HG02852 (cell line): ENCODE measurements around the gene SYNJ2.
"Not testable (repeated sequence)": the region's sequence is repeated elsewhere in the genome, so short reads cannot be mapped to it uniquely, and the experiment has no call there.

Source experiments
- ATAC-seq: cut with Tn5 transposase; IDR thresholded peaks from one replicate; pipeline ENCODE4 v1.9.1; 2021; ENCODE audit warnings: mild to moderate bottlenecking, moderate library complexity; ENCODE audit not compliant: unreplicated experiment

The SYNJ2 gene

GRCh38 chr6:157981395-157982101 lies at the start of gene SYNJ2:
TSS of gene SYNJ2 (plus strand) at chr6:157981863. CDS start at chr6:157981962, 99 bp downstream.
- ATAC-seq: peak; percentile 79

- no peak for ATAC-seq
These were observed 45.9 kb upstream of the SYNJ2 start for GRCh38 chr6:157935786-157936185.

GRCh38 chr6:157937318-157937717 lies 44.3 kb upstream of the SYNJ2 start:
- ATAC-seq: no peak

GRCh38 chr6:157937916-157938315 lies 43.7 kb upstream of the SYNJ2 start:
- ATAC-seq: no peak

- ATAC-seq: not testable (repeated sequence)
These were observed 41.2 kb upstream of the SYNJ2 start for GRCh38 chr6:157940375-157941036.

GRCh38 chr6:157941101-157941863 lies 40.4 kb upstream of the SYNJ2 start:
- ATAC-seq: no peak

- ATAC-seq: no peak
These were observed 39.3 kb upstream of the SYNJ2 start for GRCh38 chr6:157942351-157942750.

GRCh38 chr6:157943249-157943963 lies 38.3 kb upstream of the SYNJ2 start:
- no peak for ATAC-seq

GRCh38 chr6:157943964-157944283 lies 37.7 kb upstream of the SYNJ2 start:
- ATAC-seq: no peak

- ATAC-seq: no peak
These were observed 36.4 kb upstream of the SYNJ2 start for GRCh38 chr6:157944983-157945931.

- ATAC-seq: no peak
These were observed 35.5 kb upstream of the SYNJ2 start for GRCh38 chr6:157946053-157946617.

GRCh38 chr6:157946865-157947532 lies 34.7 kb upstream of the SYNJ2 start:
- ATAC-seq: no peak

- not testable (repeated sequence) for ATAC-seq
These were observed 30.8 kb upstream of the SYNJ2 start for GRCh38 chr6:157950899-157951298.

- ATAC-seq: no peak
These were observed 29.8 kb upstream of the SYNJ2 start for GRCh38 chr6:157951828-157952227.

- no peak for ATAC-seq
These were observed 28.8 kb upstream of the SYNJ2 start for GRCh38 chr6:157952861-157953351.

GRCh38 chr6:157953580-157954091 lies 28.0 kb upstream of the SYNJ2 start:
- no peak for ATAC-seq

GRCh38 chr6:157954150-157955117 lies 27.2 kb upstream of the SYNJ2 start:
- ATAC-seq: no peak

- no peak for ATAC-seq
These were observed 26.0 kb upstream of the SYNJ2 start for GRCh38 chr6:157955675-157956074.
